Right ventricle myocardium inferior (tissue), 1 donor: Measurements from ENCODE around the gene DOCK9. TPM values are rescaled to one million over a fixed set of nuclear protein-coding genes. Genes with fewer than 3 reads are reported as not detected.

ENCODE experiments used
- ATAC-seq: fragments of 200-7000 bp; cut with Tn5 transposase; one replicate; pipeline ENCODE4 v1.9.1; 2020; ENCODE audit warnings: mild to moderate bottlenecking, moderate library complexity
- DNase-seq: peaks from one replicate; pipeline ENCODE4 v3.0.0; 2021; ENCODE audit errors: missing footprints
- intact Hi-C: fragments of 100-400 bp; cut with DNase I; formaldehyde crosslinking; loops from one replicate; pipeline ENCODE4 v1.11.0; 2022
- total RNA-seq: library from RNA; stranded (reverse); fragmentation: NEBNext Ultra II Directional; extraction: Animal tissue kit (Norgen Biotek cat#: 25700); gene quantifications from one replicate; pipeline ENCODE4 v1.2.1, GENCODE V29; 2021
- donor health status: DM: no; HTN: yes; CAD: no; lungs with severe emphysema.

Gene DOCK9
- total RNA-seq, 1 donor from 2014 or later = 34.9 TPM

DNA sequence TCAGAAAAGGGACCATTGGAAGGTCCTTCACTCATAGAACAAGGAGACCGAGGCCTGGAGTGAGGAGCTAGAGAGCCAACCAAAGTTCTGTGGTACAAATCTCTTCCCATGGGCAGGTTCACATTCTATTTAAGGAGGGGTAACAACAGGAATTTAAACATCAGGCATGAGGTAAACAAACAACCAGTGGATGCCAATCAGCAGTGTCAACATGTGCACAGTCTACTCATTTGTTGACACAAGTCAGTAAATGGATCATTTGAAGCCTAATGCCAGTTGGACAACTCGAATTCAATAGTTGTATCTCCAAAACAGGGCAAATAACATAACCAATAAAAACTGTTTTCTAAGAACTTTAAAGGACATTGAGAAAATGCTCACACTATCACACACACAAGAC lies 6.3 kb upstream of the DOCK9 start:
- intact Hi-C loops = loop anchor here (5.0 kb wide), 1 partner anchor 43 kb away; no protein-coding TSS in a partner anchor

DNA sequence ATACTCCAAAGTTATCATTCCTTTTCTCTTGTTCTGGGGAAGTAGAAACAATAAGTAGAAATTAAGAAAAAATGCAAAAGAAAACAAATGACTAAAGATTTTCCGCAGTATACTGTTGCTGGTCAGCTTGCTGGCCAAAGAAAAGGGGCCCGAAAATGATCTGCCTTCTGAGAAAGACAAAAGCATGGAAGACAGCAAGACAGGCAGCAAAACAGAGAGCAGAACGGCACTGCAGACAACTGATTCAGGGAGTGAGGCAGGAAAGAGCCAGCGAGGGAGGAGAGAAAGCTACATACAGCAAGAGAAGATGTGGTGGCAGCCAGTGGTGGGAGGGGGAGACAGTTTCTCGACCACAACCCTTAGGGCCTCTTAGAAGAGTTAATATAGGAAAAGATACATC lies 5.3 kb upstream of the DOCK9 start:
- no peak for ATAC-seq
- intact Hi-C loops = loop anchor here (5.0 kb wide), 1 partner anchor 44 kb away; no protein-coding TSS in a partner anchor

More for the DNA sequence above, 6.3 kb upstream of the DOCK9 start:
- ATAC-seq (no peak), DNase-seq (no peak)

DNA sequence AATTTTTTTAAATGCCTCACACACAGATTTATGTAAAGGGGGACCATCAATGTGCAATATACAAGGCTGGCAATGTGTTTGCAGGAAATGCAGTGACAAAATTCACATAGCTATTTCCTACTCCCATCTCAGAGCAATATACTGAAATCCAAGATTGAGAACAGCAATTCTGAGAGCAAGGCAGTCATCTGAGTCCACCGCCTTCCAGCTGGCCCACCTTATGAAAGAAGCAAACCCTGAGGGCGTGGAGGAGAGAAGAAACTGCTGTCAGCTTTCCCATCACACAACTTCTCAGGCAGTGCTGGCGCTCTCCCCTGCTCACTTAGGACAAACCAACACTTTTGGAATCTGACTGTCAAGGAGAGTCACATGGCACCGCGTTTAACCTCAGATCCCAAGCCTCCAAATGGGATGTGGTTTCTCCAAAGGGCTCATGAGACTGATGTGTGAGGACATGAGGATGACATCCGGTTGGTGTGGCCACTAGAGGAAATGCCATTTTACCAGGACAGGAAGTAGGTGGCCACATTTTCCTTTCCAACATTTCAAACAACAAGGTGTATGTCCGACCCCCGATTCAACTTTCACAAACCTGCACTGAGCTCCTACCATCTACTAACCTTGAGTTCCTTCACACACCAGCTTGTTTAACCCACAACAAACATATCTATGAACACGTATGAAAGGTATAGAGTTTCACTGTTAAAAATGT lies 3.7 kb upstream of the DOCK9 start:
- intact Hi-C loops = loop anchor here (5.0 kb wide), 1 partner anchor 46 kb away; no protein-coding TSS in a partner anchor
- ATAC-seq (no peak), DNase-seq (no peak)

More for the DNA sequence above, 5.3 kb upstream of the DOCK9 start:
- DNase-seq = no peak

DNA sequence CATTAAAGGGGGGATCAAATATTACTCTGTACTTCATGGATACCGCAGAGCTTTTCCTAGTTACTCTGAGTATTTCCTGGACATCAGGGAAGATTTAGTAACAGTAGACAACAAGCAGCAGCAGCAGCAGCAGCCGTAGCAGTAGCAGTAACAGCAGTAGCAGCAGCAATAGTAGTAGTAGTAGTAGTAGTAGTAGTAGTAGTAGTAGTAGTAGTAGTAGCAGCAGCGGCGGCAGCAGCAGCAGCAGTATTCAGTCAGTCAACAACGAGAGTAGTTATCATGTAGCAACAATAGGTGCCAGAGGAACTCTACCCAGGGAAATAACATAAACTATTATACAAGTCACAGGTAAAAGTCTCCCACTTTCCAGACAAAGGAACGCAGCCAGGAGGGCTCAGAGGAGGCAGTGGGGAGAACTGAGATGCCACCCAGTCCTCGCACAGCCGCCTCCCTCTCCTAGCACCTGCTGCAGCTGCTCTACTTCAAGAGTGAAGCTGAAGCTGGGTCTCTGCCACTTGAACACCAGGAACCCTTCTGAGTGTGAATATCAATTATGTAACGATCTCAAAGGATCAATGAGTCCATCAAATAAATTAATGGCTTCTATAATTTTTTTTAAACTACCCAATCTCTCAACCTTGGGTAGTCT lies 1.3 kb upstream of the DOCK9 start:
- DNase-seq = no peak
- intact Hi-C loops = loop anchor here (2.0 kb wide), 1 partner anchor 26 kb away; no protein-coding TSS in a partner anchor
- ATAC-seq = no peak

DNA sequence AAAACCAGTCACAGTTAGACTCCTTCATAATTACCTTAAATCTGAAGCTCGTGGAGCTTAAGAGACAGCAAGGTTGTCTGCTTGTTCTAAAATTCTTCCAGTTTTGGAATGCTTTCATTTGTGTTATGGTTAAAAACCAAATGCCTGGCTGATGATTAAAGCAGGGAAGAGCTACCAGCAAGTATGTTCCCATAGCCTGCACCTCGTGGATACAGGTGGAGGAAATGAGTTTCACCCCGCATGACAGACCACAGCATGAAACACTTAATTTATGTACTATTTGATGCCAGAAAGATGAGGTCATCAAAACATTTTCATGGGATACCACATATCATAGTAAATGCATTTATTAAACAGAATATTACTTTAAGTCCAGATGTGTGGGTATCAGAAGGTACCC lies 416 bp upstream of the DOCK9 start:
- no peak for ATAC-seq
- intact Hi-C loops = loop anchor here (2.0 kb wide), 1 partner anchor 27 kb away; no protein-coding TSS in a partner anchor
- DNase-seq = no peak

DNA sequence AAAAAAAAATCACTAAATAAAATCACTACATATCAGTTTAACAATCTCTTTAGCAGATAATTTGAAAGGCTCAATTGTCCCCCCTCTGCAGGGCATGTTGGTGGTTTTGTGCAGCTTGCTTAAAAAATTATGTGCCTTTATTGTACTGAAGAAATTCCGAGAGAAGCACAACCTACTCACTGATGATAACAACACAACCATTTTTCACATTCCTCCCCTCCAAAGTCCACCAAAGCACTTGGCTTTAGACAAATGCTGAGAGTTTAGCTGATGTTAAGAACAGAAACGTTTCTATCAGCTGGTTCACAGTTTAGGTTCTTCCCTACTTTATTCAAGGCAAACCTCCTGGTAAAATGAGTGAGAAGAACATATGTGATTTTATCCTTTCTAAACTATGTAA lies 923 bp downstream of the DOCK9 start:
- ATAC-seq (no peak), DNase-seq (no peak)
- intact Hi-C loops = no loop called here

DNA sequence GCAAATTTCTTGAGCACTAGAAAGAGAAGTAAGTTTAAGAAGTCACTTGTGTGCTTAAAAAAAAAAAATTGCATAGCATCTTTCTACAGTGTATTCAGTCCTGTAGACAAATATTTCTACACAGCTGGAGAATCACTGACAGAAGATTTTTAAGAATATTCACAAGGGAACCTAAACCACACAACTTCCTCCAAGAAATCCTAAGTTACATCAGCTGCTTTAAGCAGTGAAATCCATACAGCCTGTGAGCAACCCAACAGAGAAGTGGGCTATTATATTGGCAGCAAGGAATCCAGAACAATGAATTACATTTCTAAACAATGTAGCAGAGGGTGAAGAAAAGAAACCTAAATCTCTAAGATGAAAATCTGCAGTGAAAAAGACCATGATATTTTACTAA lies 1.5 kb downstream of the DOCK9 start:
- no peak for DNase-seq
- no peak for ATAC-seq
- intact Hi-C loops = no loop called here

DNA sequence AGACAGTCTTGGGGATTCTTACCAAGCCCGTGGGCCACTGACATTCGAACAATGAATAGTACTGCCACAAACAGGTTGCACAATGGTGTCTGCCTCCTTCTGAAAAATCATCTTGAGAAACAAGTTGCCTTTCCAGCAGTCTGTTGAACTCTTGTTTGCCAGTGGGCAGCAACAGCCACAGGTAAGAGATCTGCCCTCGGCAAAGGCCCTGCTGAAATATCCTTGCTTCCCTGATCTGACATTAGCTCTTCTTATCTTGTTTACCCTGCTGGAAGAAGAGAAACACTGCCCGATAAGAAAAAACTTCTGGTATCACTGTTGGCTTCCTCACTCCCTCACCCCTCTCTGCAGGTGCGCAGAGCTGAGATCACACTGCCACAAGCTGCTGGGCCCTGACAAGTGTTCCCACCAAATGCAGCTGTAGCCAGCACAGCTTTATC lies 2.0 kb downstream of the DOCK9 start:
- ATAC-seq (no peak), DNase-seq (no peak)
- intact Hi-C loops = no loop called here

DNA sequence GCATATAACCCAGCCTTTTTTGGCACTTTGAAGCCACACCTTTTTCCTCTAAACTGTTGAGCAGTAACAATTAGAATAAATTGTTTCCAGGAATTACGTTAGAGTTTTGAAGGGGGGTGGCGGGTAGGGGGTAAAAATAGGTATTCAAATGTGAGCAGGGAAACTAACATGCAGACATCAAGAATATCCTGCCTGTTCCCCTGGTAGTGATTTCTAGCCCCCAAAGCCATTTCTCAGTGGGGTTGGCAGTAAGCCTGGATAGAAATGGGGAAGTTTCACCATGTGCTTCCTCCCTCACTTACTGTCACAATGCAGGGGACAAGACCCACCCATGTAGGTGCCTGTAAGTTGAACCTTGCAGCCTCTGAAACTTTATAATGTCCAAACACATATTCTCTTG lies 3.8 kb downstream of the DOCK9 start:
- intact Hi-C loops = no loop called here
- no peak for ATAC-seq
- DNase-seq = no peak

DNA sequence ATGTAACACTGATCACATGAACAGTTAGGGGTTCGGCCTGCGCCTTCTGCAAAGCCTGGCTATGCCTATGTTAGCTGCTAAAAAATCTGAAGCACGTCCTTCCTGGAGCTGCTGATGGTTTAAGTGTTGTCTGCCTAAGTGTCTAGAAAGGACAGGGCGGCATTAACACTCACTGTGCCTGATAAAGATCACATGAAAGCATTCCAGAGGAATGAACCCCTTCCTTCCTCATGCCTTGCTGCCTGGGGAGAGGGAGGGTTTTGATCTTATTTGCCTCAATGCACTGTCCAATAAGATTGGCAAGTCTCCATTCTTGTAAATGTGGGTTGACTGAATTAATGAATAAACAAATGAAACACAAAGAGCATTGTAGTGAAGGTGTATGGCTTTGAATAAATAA lies 5.2 kb downstream of the DOCK9 start:
- ATAC-seq (no peak), DNase-seq (no peak)
- intact Hi-C loops = loop anchor here (2.0 kb wide), 2 partner anchors 60 to 62 kb away; no protein-coding TSS in a partner anchor

DNA sequence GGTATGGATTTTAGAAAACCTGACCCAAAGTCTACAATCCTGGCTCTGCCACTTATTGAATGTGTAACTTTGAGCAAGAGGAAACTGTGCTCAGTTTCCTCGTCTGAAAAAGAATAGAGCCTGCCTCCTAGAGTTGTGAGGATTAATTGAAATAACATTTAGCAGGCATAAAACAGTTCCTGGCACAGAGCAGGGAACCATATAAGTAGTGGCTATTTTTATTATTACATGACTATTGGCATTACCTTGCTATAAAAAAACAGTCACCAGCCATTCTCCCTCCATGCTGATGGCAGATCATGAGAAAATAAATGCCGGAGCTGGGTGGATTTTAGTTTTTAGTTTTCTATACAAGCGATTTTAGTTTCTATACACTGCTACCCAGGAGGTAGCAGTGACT lies 5.8 kb downstream of the DOCK9 start:
- no peak for ATAC-seq
- intact Hi-C loops = loop anchor here (2.0 kb wide), 2 partner anchors 61 kb away; no protein-coding TSS in a partner anchor
- DNase-seq = no peak

DNA sequence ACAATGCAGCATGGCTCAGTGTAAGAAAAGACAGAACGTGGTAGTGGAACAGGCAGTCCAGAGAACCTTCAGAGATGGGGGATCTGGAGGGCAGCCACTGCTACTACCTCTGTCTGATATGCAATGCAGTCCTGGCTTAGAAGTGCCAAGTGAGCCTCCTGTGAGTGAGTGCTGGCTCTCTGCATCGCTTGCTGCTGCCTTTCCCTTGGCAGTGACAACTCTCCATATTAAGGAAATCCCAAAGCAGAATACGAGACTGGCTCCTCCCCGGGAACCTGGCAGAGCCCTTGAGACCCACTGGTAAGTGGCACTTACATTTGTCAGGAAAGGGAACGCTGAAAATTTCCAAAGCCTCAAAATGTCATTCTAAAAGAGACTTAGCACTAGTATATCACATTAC lies 7.5 kb downstream of the DOCK9 start:
- peak; percentile 85 for ATAC-seq

DNA sequence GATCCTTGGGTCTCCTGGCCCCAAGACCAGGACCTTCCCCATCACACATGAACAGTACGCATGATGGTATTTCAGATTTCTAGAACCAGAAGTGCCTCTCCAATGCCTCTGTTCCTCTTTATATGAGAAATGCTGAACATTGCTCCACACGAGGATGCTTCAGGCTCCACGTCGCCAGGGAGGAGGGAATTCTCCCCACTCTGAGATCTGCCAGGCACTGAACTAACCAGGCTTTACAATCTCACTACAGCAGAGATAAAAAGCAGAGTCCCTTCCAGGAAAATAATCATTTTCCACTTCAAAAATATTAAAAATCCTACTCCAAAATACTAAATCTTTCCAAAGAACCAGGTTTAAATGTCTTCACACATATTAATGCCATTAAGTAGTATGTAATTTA lies 10.4 kb downstream of the DOCK9 start:
- DNase-seq = no peak
- intact Hi-C loops = no loop called here
- no peak for ATAC-seq

More for the DNA sequence above, 7.5 kb downstream of the DOCK9 start:
- DNase-seq = no peak
- intact Hi-C loops = no loop called here

DNA sequence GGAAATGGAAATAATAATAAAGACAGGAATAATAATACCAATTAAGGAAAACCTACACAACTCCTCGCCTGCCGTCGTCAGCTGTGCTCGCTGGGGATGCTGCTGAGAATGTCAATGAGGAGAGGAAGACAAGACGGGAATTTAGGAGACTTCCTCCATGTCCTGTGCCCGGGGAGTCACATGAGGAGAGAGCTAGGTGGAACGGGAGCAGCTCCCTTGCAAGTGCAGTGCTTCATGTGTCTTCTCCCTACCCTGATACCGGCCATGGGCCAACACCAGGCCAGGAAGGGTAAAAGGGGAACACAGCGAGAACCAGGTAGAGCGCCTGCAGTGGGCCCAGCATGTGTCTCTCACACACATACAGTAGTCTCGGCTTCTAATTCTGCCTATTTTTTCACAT lies 11.8 kb downstream of the DOCK9 start:
- DNase-seq (no peak), ATAC-seq (no peak)
- intact Hi-C loops = no loop called here

DNA sequence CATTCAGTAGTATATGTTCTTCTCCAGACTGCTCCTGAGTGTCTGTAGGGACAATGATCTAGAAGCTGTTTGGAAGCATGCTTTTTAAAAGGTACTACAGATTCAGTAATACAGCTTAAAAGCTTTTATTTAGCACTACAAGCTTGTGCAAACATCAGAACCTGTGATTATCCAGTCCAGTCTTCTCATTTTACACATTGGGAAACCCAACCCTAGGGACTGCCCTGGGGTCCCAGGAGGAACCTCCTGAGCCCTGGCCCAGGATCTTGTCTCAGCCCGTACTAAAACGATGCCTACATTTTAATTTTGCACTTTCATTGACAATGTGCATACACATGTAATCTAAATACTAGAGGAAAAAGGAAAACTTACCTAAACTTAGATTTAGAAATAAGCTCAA lies 12.5 kb downstream of the DOCK9 start:
- DNase-seq = no peak
- intact Hi-C loops = no loop called here
- ATAC-seq = no peak

DNA sequence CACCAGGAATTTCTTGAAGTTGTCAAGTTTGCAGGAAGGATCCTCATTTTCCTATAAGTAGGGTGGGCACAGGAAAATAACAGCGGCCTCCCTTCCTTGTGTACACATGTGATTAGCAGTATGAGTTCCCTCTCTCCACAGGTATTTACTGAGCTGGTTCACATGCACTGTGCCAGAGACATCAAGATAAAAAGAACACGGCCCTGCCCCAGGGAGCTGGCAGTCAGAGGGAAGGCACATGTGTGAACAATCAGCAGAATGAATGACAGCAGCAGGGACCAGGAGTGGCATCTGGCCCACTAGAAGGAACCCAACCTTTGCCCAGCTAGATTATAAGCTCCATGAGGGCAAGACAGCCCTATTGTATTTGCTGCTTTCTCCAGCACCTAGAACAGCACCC lies 13.9 kb downstream of the DOCK9 start:
- no peak for ATAC-seq
- DNase-seq = no peak
- intact Hi-C loops = loop anchor here (5.0 kb wide), 1 partner anchor 37 kb away; no protein-coding TSS in a partner anchor

DNA sequence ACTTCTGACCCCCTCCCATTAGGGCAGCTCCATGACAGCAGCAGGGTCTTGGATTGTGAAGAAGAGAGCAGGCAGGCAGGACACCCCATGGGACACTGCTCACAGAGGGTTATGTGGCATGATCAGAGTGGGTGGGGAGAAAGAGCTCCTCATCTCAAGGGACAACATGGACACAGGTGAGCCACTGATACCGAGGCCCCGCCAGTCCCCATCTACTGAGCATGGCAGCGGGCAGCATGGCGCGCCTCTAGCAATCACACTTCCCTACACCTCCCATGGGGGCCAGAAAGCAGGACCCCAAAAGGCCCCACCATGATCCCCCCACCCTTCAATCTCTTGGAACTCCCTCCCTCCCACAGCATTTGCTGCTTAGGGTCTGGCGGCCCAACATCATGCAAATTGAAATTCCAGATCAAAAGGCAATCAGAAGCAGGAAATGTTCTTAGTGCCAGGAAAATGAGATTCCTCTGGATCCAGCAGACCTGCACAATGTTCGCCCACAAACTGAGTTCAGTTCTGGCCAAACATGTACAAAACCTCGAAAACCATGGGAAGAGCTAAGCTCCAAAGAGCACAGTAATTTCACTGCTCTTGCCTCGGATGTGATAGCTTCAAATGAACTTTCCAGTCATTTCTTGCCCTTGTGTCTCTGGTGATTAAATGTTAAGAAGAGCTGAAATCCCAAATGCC lies 14.8 kb downstream of the DOCK9 start:
- ATAC-seq (no peak), DNase-seq (no peak)
- intact Hi-C loops = loop anchor here (5.0 kb wide), 1 partner anchor 36 kb away; no protein-coding TSS in a partner anchor

DNA sequence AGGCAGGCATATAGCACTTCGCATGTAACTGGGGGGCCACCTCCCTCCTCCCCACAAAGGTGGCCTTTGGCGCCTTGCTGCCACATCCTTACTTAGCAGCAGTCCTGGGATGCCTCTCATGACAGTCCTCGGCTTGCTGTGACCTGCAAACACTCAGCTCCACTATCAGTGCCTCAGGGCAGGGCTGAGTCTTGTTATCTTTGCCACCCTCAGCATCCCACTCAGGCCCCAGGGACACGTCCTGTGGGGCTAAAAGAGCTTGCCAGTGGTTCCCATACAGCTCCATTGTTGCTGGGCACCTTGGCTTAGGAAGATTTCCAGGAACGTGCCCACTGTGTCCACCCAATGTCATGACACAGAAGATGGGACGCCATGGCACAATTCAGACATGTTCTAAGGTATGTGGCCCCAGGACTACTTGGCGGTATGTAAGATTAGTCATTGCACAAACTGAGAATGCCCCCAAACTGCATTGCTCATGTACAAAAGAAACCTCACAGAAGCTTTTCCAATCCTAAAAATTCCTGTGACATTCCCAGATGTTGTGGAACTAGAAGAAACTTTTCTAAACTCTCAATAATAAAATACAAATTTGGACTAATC lies 16.3 kb downstream of the DOCK9 start:
- ATAC-seq = no peak
- DNase-seq = no peak
- intact Hi-C loops = loop anchor here (5.0 kb wide), 1 partner anchor 34 kb away; no protein-coding TSS in a partner anchor
